ENCODE results near the gene IL16.

DNA sequence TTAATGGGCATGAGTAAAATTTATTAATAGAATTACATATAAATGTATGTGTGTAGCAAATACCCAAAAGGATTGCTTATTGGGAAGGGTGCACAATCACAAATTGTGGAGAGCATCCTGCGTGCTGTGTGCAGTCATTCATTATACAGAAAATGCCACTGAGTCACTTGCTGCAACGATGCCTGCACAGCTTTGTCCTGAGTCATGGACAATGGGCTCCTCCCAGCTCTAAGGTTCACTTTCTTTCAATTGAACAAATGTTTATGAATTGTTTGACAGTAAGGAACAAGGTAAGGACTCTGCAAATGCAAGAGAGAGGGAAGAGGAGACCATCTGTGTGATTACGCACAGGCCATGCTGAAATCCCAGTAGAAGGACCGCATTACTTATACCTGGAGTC lies 43.9 kb upstream of the IL16 start:
- TF ChIP-seq EZH2 (IDR thresholded peaks at IDR 0.05; ENCODE audit: borderline replicate concordance, low read depth, low read length, poor library complexity, severe bottlenecking) = no peak
- TF ChIP-seq, protein P1, sequence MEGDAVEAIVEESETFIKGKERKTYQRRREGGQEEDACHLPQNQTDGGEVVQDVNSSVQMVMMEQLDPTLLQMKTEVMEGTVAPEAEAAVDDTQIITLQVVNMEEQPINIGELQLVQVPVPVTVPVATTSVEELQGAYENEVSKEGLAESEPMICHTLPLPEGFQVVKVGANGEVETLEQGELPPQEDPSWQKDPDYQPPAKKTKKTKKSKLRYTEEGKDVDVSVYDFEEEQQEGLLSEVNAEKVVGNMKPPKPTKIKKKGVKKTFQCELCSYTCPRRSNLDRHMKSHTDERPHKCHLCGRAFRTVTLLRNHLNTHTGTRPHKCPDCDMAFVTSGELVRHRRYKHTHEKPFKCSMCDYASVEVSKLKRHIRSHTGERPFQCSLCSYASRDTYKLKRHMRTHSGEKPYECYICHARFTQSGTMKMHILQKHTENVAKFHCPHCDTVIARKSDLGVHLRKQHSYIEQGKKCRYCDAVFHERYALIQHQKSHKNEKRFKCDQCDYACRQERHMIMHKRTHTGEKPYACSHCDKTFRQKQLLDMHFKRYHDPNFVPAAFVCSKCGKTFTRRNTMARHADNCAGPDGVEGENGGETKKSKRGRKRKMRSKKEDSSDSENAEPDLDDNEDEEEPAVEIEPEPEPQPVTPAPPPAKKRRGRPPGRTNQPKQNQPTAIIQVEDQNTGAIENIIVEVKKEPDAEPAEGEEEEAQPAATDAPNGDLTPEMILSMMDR (conservative IDR thresholded peaks at IDR 0.05; ENCODE audit: low read depth, low read length) = no peak
